IMR-90 (cell line): ENCODE results near the gene RPL23. TPM values are rescaled to one million over a fixed set of nuclear protein-coding genes. Genes with fewer than 3 reads are reported as not detected.

ENCODE experiments used
- ATAC-seq: fragments of 200-7000 bp; cut with Tn5 transposase; 2 replicates; pipeline ENCODE4 v1.9.1; 2020; ENCODE audit warnings: low read depth, mild to moderate bottlenecking, moderate library complexity
- BruUV-seq: library from RNA; stranded (reverse); fragments of 400-500 nt; replicated peaks from 2 replicates; lab custom pipeline; 2021; lab: Mats Ljungman, UMichigan
- CTCF ChIA-PET: fragments of 300-600 bp; formaldehyde crosslinking; extraction: SDS; loops from one replicate; lab custom pipeline; 2021; ENCODE audit warnings: antibody characterized with exemption; lab: Yijun Ruan, JAX
- POLR2A ChIA-PET: fragments of 300-600 bp; sonication (Branson Sonifier 250); formaldehyde crosslinking; loops from one replicate; lab custom pipeline; 2022; ENCODE audit warnings: antibody characterized with exemption; ENCODE audit not compliant: unreplicated experiment; lab: Charles Lee
- DNase-seq: peaks from one replicate; pipeline ENCODE4 v3.0.0; 2013
- H2AFZ ChIP-seq: replicated peaks from 2 replicates; pipeline ENCODE3; 2013; ENCODE audit warnings: low read length, mild to moderate bottlenecking; ENCODE audit not compliant: poor library complexity
- H2AK5ac ChIP-seq: 2 replicates; pipeline ENCODE4 v1.6.1; 2013; ENCODE audit warnings: low read depth, low read length, inconsistent platforms
- H2AK9ac ChIP-seq: replicated peaks from 2 replicates; pipeline ENCODE3; 2013; ENCODE audit warnings: mild to moderate bottlenecking, low read depth, low read length, moderate library complexity; ENCODE audit not compliant: poor library complexity
- H2BK120ac ChIP-seq: 2 replicates; pipeline ENCODE4 v1.6.1; 2013; ENCODE audit warnings: low read depth, low read length, inconsistent platforms
- H2BK15ac ChIP-seq: 3 replicates; pipeline ENCODE4 v1.6.1; 2013; ENCODE audit warnings: low read depth, low read length, inconsistent platforms
- H2BK20ac ChIP-seq: 2 replicates; pipeline ENCODE4 v1.6.1; 2013; ENCODE audit warnings: low read depth, mild to moderate bottlenecking, inconsistent platforms, low read length, moderate library complexity
- H2BK5ac ChIP-seq: 2 replicates; pipeline ENCODE4 v1.6.1; 2013; ENCODE audit warnings: mild to moderate bottlenecking, low read depth, low read length, inconsistent platforms; ENCODE audit not compliant: poor library complexity, severe bottlenecking
- H3K14ac ChIP-seq: replicated peaks from 2 replicates; pipeline ENCODE4 v1.6.1; 2013; ENCODE audit warnings: low read depth, low read length, inconsistent platforms
- H3K18ac ChIP-seq: 2 replicates; pipeline ENCODE4 v1.6.1; 2013; ENCODE audit warnings: low read depth, low read length, control low read depth
- H3K23ac ChIP-seq: 2 replicates; pipeline ENCODE4 v1.6.1; 2013; ENCODE audit warnings: low read depth, low read length, inconsistent platforms
- H3K27ac ChIP-seq: 2 replicates; pipeline ENCODE4 v1.5.1; 2013; ENCODE audit warnings: mild to moderate bottlenecking, control low read depth, low read length; ENCODE audit not compliant: insufficient read depth
- H3K27me3 ChIP-seq: 2 replicates; pipeline ENCODE4 v1.6.1; 2013; ENCODE audit warnings: low read length; ENCODE audit not compliant: control insufficient read depth, insufficient read depth
- H3K36me3 ChIP-seq: 2 replicates; pipeline ENCODE4 v1.6.1; 2013; ENCODE audit warnings: low read length, mixed read lengths; ENCODE audit not compliant: control insufficient read depth, insufficient read depth
- H3K4ac ChIP-seq: 2 replicates; pipeline ENCODE4 v1.6.1; 2013; ENCODE audit warnings: low read depth, low read length, inconsistent platforms
- H3K4me1 ChIP-seq: 2 replicates; pipeline ENCODE4 v1.6.1; 2013; ENCODE audit warnings: low read length, mixed read lengths; ENCODE audit not compliant: control insufficient read depth, insufficient read depth
- H3K4me2 ChIP-seq: 2 replicates; pipeline ENCODE4 v1.6.1; 2013; ENCODE audit warnings: low read depth, mild to moderate bottlenecking, control low read depth, low read length, moderate library complexity
- H3K4me3 ChIP-seq: 2 replicates; pipeline ENCODE4 v1.5.1; 2013; ENCODE audit warnings: low read depth, mild to moderate bottlenecking, control low read depth, low read length, moderate library complexity; ENCODE audit not compliant: insufficient read depth
- H3K56ac ChIP-seq: 2 replicates; pipeline ENCODE4 v1.6.1; 2013; ENCODE audit warnings: low read length, inconsistent platforms; ENCODE audit not compliant: insufficient read depth; ENCODE audit errors: extremely low read depth
- H3K79me1 ChIP-seq, 2 experiments: 2 replicates each; pipeline ENCODE4 v1.6.1; 2013; ENCODE audit warnings: low read length in 2 of 2, inconsistent platforms in 1 of 2, low read depth in 1 of 2
- H3K9ac ChIP-seq: 2 replicates; pipeline ENCODE4 v1.6.1; 2013; ENCODE audit warnings: low read depth, low read length, control low read depth
- H3K9me1 ChIP-seq: 2 replicates; pipeline ENCODE4 v1.6.1; 2013; ENCODE audit warnings: low read length, inconsistent platforms; ENCODE audit not compliant: insufficient read depth
- H3K9me3 ChIP-seq: 2 replicates; pipeline ENCODE4 v1.6.1; 2013; ENCODE audit warnings: low read length; ENCODE audit not compliant: control insufficient read depth, insufficient read depth
- H4K20me1 ChIP-seq: 2 replicates; pipeline ENCODE4 v1.6.1; 2013; ENCODE audit warnings: low read length, inconsistent platforms; ENCODE audit not compliant: insufficient read depth
- H4K5ac ChIP-seq: 2 replicates; pipeline ENCODE4 v1.6.1; 2013; ENCODE audit warnings: mild to moderate bottlenecking, low read depth, low read length, control low read depth
- H4K8ac ChIP-seq, 2 experiments: 2 replicates each; pipeline ENCODE4 v1.6.1; 2013; ENCODE audit warnings: low read depth in 2 of 2, low read length in 2 of 2, control low read depth in 1 of 2, inconsistent platforms in 1 of 2
- H4K91ac ChIP-seq: 2 replicates; pipeline ENCODE4 v1.6.1; 2013; ENCODE audit warnings: low read depth, low read length, inconsistent platforms; ENCODE audit not compliant: insufficient read depth
- CEBPB ChIP-seq: IDR thresholded peaks from 2 replicates; pipeline ENCODE4 v1.6.1; 2012; ENCODE audit warnings: low read depth, low read length, improper control_type of control experiment
- CHD1 ChIP-seq: IDR thresholded peaks from 2 replicates; pipeline ENCODE4 v1.6.1; 2012; ENCODE audit warnings: low read depth, low read length, improper control_type of control experiment
- FOS ChIP-seq: fragments of 150-350 bp; IDR thresholded peaks from 2 replicates; pipeline ENCODE4 v1.6.1; 2016; ENCODE audit warnings: low read depth, low read length
- MAFK ChIP-seq: IDR thresholded peaks from 2 replicates; pipeline ENCODE4 v1.6.1; 2012; ENCODE audit warnings: low read depth, low read length, improper control_type of control experiment
- MAZ ChIP-seq: IDR thresholded peaks from 2 replicates; pipeline ENCODE4 v1.6.1; 2012; ENCODE audit warnings: low read depth, mild to moderate bottlenecking, low read length, improper control_type of control experiment, moderate library complexity, borderline replicate concordance
- MXI1 ChIP-seq: IDR thresholded peaks from 2 replicates; pipeline ENCODE4 v1.6.1; 2012; ENCODE audit warnings: low read depth, mild to moderate bottlenecking, low read length, moderate library complexity, borderline replicate concordance
- NFE2L2 ChIP-seq: fragments of 150-350 bp; IDR thresholded peaks from 2 replicates; pipeline ENCODE4 v1.6.1; 2016; ENCODE audit warnings: low read depth, mild to moderate bottlenecking, low read length
- POLR2A ChIP-seq: IDR thresholded peaks from 2 replicates; pipeline ENCODE4 v1.6.1; 2012; ENCODE audit warnings: mild to moderate bottlenecking, low read depth, low read length
- RAD21 ChIP-seq: IDR thresholded peaks from 2 replicates; pipeline ENCODE4 v1.6.1; 2012; ENCODE audit warnings: low read length, improper control_type of control experiment
- RCOR1 ChIP-seq: IDR thresholded peaks from 2 replicates; pipeline ENCODE4 v1.6.1; 2012; ENCODE audit warnings: mild to moderate bottlenecking, low read length, improper control_type of control experiment; ENCODE audit not compliant: insufficient replicate concordance
- RFX5 ChIP-seq: IDR thresholded peaks from 2 replicates; pipeline ENCODE4 v1.8.0; 2012; ENCODE audit warnings: low read depth, mild to moderate bottlenecking, low read length, moderate library complexity
- SMC3 ChIP-seq: fragments of 150-350 bp; IDR thresholded peaks from 2 replicates; pipeline ENCODE4 v1.6.1; 2016; ENCODE audit warnings: low read depth, mild to moderate bottlenecking, antibody characterized with exemption, low read length, moderate library complexity
- USF2 ChIP-seq: fragments of 150-350 bp; IDR thresholded peaks from 2 replicates; pipeline ENCODE4 v1.6.1; 2017; ENCODE audit warnings: mild to moderate bottlenecking, antibody characterized with exemption, low read length, low read depth
- WGBS, 2 experiments: methylation state at CpG; one replicate each; pipeline versions ENCODE4 v1.1.5 to v1.1.7; 2013; ENCODE audit warnings: missing lambda C conversion rate in 2 of 2; ENCODE audit not compliant: insufficient read length in 1 of 2; ENCODE audit errors: extremely low coverage in 2 of 2; 5-methylcytosine and 5-hydroxymethylcytosine counted together
- dilution Hi-C: fragments of 300-500 bp; cut with HindIII; formaldehyde crosslinking; loops from one replicate; pipeline ENCODE4 v1.14.3; 2018; ENCODE audit warnings: low sequenced_read_pairs; ENCODE audit not compliant: unreplicated experiment
- in situ Hi-C: fragments of 300-500 bp; cut with MboI; formaldehyde crosslinking; loops from 3 replicates; pipeline ENCODE4 v1.14.3; 2019; ENCODE audit warnings: low sequenced_read_pairs, inconsistent platforms, mixed read lengths
- intact Hi-C: fragments of 100-400 bp; cut with micrococcal nuclease; formaldehyde crosslinking; loops from 2 replicates; pipeline ENCODE4 v1.10.0; 2022
- polyA plus RNA-seq, 3 experiments: library from polyadenylated mRNA; depleted of rRNA; stranded (reverse); fragments of >200 nt; gene quantifications; 2 replicates each; pipeline ENCODE4 v1.2.3, GENCODE V29; 2012; ENCODE audit warnings: low replicate concordance in 1 of 3
- total RNA-seq: library from RNA; depleted of rRNA; stranded (reverse); fragments of >200 nt; gene quantifications from 2 replicates; pipeline ENCODE4 v1.2.3, GENCODE V29; 2012
- TF ChIP-seq, protein P1 (sequence below): conservative IDR thresholded peaks from 2 replicates; pipeline ENCODE4 v1.5.1; 2012; ENCODE audit warnings: mild to moderate bottlenecking, low read depth, low read length, improper control_type of control experiment

RPL23 gene
- total and polyA plus RNA-seq, 2 of the 4 experiments (the other 2 are of a cell fraction): 1,170 to 2,308 TPM

DNA sequence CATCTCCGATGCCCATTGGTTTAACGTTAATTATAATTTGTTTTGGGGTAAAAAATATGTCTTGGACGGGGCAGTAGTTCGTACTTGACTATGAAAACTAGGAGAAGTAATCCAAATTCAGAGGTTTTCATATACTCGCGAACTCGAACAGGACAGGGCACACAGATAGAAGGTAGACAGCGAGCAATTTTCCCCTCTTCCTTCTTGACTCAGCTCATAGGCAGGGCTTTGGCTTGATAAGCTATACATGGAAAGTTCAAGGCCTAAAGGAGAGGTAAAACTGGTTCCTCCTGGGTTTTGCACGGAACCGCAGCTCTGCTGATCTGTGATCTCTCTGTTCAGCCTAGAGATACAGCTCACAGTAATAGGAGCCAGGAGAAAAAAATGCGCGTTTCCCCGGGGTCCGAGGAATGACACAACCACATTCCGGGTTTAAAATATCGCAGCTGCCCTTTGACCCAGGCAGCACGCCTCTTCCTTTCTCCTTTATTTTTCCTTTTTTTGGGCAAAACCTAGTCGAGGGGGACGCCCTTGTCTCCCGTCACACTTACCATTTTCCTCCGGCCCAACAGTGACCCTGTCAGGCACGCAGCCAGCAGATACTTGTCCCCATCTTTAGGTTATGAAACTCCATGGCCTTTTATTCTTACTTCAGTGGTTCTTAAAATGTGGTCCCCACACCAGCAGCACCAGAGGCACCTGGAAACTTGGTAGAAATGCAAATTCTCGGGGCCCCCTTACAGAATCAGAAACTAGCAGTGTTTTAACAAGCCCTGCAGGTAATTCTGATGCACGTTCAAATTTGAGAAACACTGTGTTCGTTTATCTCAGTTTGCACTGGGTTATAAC, 14.7 kb upstream of the RPL23 start:
- POLR2A ChIA-PET: no interaction called here
- BruUV-seq: no TSS peak
- intact Hi-C loops: loop anchor here (2.0 to 5.0 kb wide), 2 partner anchors 15 to 114 kb away; no protein-coding TSS in a partner anchor

More for the DNA sequence above, 14.7 kb upstream of the RPL23 start:
- in situ Hi-C loops: no loop called here
- Histone ChIP-seq H4K8ac (peak overlapping the region; percentile 81 to 83), H3K27ac (peak overlapping the region; percentile 90), H3K9me3 (no peaks in the 10 kb centered on the region), H4K20me1 (peaks cover 27% of the 10 kb centered on the region), H3K4me1 (peaks cover 20% of the 10 kb centered on the region), H2BK5ac (peak overlapping the region; percentile 89), H3K4me3 (peak overlapping the region; percentile 90), H2AK5ac (peak overlapping the region; percentile 97), H3K9me1 (peaks cover 16% of the 10 kb centered on the region), H3K36me3 (peaks cover 15% of the 10 kb centered on the region), H3K9ac (peak overlapping the region; percentile 87), H3K23ac (peak overlapping the region; percentile 96), H3K4me2 (peak overlapping the region; percentile 94), H3K27me3 (no peaks in the 10 kb centered on the region), H3K14ac (peak overlapping the region; percentile 96), H3K56ac (peak overlapping the region; percentile 93), H4K91ac (peak overlapping the region; percentile 93), H3K18ac (peak overlapping the region; percentile 78), H2BK15ac (peak overlapping the region; percentile 92; the same call in 2 of the 3 replicates), H3K4ac (peak overlapping the region; percentile 97), H2BK120ac (peak overlapping the region; percentile 91), H4K5ac (peak overlapping the region; percentile 69), H3K79me1 (peaks cover 0 to 25% of the 10 kb centered on the region in 2 experiments; a peak in 2 of 4 replicates), H2AK9ac (peak overlapping the region; percentile 94), H2BK20ac (peak overlapping the region; percentile 81), H2AFZ (peak overlapping the region; percentile 82)
- TF ChIP-seq SMC3 (no peak), POLR2A (no peak), RCOR1 (no peak), RAD21 (no peak), FOS (no peak), MAZ (no peak), MXI1 (no peak), CEBPB (no peak), NFE2L2 (no peak), CHD1 (no peak), USF2 (no peak), MAFK (no peak), RFX5 (no peak)
- TF ChIP-seq, protein P1, sequence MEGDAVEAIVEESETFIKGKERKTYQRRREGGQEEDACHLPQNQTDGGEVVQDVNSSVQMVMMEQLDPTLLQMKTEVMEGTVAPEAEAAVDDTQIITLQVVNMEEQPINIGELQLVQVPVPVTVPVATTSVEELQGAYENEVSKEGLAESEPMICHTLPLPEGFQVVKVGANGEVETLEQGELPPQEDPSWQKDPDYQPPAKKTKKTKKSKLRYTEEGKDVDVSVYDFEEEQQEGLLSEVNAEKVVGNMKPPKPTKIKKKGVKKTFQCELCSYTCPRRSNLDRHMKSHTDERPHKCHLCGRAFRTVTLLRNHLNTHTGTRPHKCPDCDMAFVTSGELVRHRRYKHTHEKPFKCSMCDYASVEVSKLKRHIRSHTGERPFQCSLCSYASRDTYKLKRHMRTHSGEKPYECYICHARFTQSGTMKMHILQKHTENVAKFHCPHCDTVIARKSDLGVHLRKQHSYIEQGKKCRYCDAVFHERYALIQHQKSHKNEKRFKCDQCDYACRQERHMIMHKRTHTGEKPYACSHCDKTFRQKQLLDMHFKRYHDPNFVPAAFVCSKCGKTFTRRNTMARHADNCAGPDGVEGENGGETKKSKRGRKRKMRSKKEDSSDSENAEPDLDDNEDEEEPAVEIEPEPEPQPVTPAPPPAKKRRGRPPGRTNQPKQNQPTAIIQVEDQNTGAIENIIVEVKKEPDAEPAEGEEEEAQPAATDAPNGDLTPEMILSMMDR: no peak
- CTCF ChIA-PET: no interaction called here
- peak; percentile 3 for ATAC-seq
- DNase-seq: peak; percentile 55
- WGBS, 2 experiments: 1% methylated on average over 12 of the region's 25 CpGs; no CpG with 5 or more reads in 1 of the 2 experiments
- dilution Hi-C loops: no loop called here
